Central memory CD8-positive, alpha-beta T cell (primary cell): ENCODE data around the gene MGARP.

Experiments
- ATAC-seq: fragments of 150-1000 bp; cut with Tn5 transposase; replicated peaks from 2 replicates; pipeline ENCODE4 v1.10.0; 2022; ENCODE audit warnings: mild to moderate bottlenecking, moderate FRiP score, moderate number of reproducible peaks; ENCODE audit not compliant: poor library complexity, severe bottlenecking; ENCODE audit errors: extremely low read depth
- DNase-seq, 2 donors: peaks; one replicate each; pipeline ENCODE4 v3.0.0; 2021; ENCODE audit warnings: low spot score in 2 of 2
- H3K27ac Mint-ChIP-seq: one replicate; pipeline ENCODE4 v1.8.0; 2022; ENCODE audit warnings: low read depth, mild to moderate bottlenecking, moderate library complexity, mixed read lengths
- H3K27me3 Mint-ChIP-seq: one replicate; pipeline ENCODE4 v1.8.0; 2022; ENCODE audit warnings: mixed read lengths
- H3K36me3 Mint-ChIP-seq: one replicate; pipeline ENCODE4 v1.8.0; 2022; ENCODE audit warnings: mild to moderate bottlenecking, moderate library complexity, mixed read lengths; ENCODE audit not compliant: insufficient read depth
- H3K4me1 Mint-ChIP-seq: one replicate; pipeline ENCODE4 v1.8.0; 2022; ENCODE audit warnings: mixed read lengths
- H3K4me3 Mint-ChIP-seq: one replicate; pipeline ENCODE4 v1.8.0; 2022; ENCODE audit warnings: mild to moderate bottlenecking, moderate library complexity, mixed read lengths
- H3K9me3 Mint-ChIP-seq: one replicate; pipeline ENCODE4 v1.8.0; 2022; ENCODE audit warnings: mixed read lengths

The MGARP gene

GRCh38 chr4:139253046-139253445, 27.0 kb downstream of the MGARP start:
- Mint-ChIP-seq H3K36me3 (no peaks in the 10 kb centered on the region), H3K4me1 (no peaks in the 10 kb centered on the region), H3K27ac (no peak overlapping the region), H3K9me3 (no peaks in the 10 kb centered on the region), H3K4me3 (no peak overlapping the region), H3K27me3 (no peaks in the 10 kb centered on the region)
- DNase-seq, result no peak
- no peak for ATAC-seq

- no peaks in the 10 kb centered on the region for H3K4me1 Mint-ChIP-seq
- no peak for ATAC-seq
- no peak overlapping the region for H3K4me3 Mint-ChIP-seq
- no peaks in the 10 kb centered on the region for H3K36me3 Mint-ChIP-seq
- no peak for DNase-seq
- H3K9me3 Mint-ChIP-seq, result no peaks in the 10 kb centered on the region
- H3K27ac Mint-ChIP-seq, result no peak overlapping the region
- H3K27me3 Mint-ChIP-seq, result no peaks in the 10 kb centered on the region
Measured at GRCh38 chr4:139247700-139248238, 32.3 kb downstream of the MGARP start.

GRCh38 chr4:139247241-139247640, 32.8 kb downstream of the MGARP start:
- DNase-seq, result no peak
- H3K4me1 Mint-ChIP-seq, result no peaks in the 10 kb centered on the region

GRCh38 chr4:139246166-139246565, 33.9 kb downstream of the MGARP start:
- Mint-ChIP-seq H3K36me3 (no peaks in the 10 kb centered on the region), H3K4me1 (no peaks in the 10 kb centered on the region), H3K27me3 (no peaks in the 10 kb centered on the region), H3K27ac (no peak overlapping the region), H3K9me3 (no peaks in the 10 kb centered on the region), H3K4me3 (no peak overlapping the region)
- ATAC-seq (no peak), DNase-seq (no peak)

More at GRCh38 chr4:139247241-139247640, 32.8 kb downstream of the MGARP start:
- no peak overlapping the region for H3K27ac Mint-ChIP-seq
- H3K36me3 Mint-ChIP-seq, result no peaks in the 10 kb centered on the region
- no peaks in the 10 kb centered on the region for H3K9me3 Mint-ChIP-seq
- no peak for ATAC-seq
- H3K4me3 Mint-ChIP-seq, result no peak overlapping the region
- H3K27me3 Mint-ChIP-seq, result no peaks in the 10 kb centered on the region

GRCh38 chr4:139245590-139245989, 34.4 kb downstream of the MGARP start:
- H3K9me3 Mint-ChIP-seq, result no peaks in the 10 kb centered on the region
- H3K27me3 Mint-ChIP-seq, result no peaks in the 10 kb centered on the region
- no peak overlapping the region for H3K4me3 Mint-ChIP-seq
- H3K27ac Mint-ChIP-seq, result no peak overlapping the region
- ATAC-seq (no peak), DNase-seq (no peak)
- no peaks in the 10 kb centered on the region for H3K4me1 Mint-ChIP-seq
- H3K36me3 Mint-ChIP-seq, result no peaks in the 10 kb centered on the region

GRCh38 chr4:139243448-139244365, 36.3 kb downstream of the MGARP start:
- Mint-ChIP-seq H3K4me1 (no peaks in the 10 kb centered on the region), H3K27ac (peak overlapping the region; percentile 4), H3K36me3 (no peaks in the 10 kb centered on the region), H3K27me3 (no peaks in the 10 kb centered on the region), H3K4me3 (no peak overlapping the region), H3K9me3 (no peaks in the 10 kb centered on the region)
- no peak for DNase-seq
- ATAC-seq, result no peak

- ATAC-seq, result no peak
- DNase-seq, result no peak
- Mint-ChIP-seq H3K36me3 (no peaks in the 10 kb centered on the region), H3K27me3 (no peaks in the 10 kb centered on the region), H3K4me3 (no peak overlapping the region), H3K27ac (no peak overlapping the region), H3K4me1 (no peaks in the 10 kb centered on the region), H3K9me3 (no peaks in the 10 kb centered on the region)
Measured at GRCh38 chr4:139242511-139243051, 37.4 kb downstream of the MGARP start.

GRCh38 chr4:139241784-139242151, 38.3 kb downstream of the MGARP start:
- Mint-ChIP-seq H3K27me3 (no peaks in the 10 kb centered on the region), H3K36me3 (no peaks in the 10 kb centered on the region), H3K4me3 (no peak overlapping the region), H3K4me1 (no peaks in the 10 kb centered on the region), H3K27ac (no peak overlapping the region), H3K9me3 (no peaks in the 10 kb centered on the region)
- DNase-seq (no peak), ATAC-seq (no peak)

GRCh38 chr4:139241086-139241783, 38.8 kb downstream of the MGARP start:
- ATAC-seq (no peak), DNase-seq (no peak)
- Mint-ChIP-seq H3K36me3 (no peaks in the 10 kb centered on the region), H3K27me3 (no peaks in the 10 kb centered on the region), H3K9me3 (no peaks in the 10 kb centered on the region), H3K4me3 (no peak overlapping the region), H3K4me1 (no peaks in the 10 kb centered on the region), H3K27ac (no peak overlapping the region)

- Mint-ChIP-seq H3K27me3 (no peaks in the 10 kb centered on the region), H3K27ac (no peak overlapping the region), H3K4me1 (no peaks in the 10 kb centered on the region), H3K9me3 (no peaks in the 10 kb centered on the region), H3K36me3 (no peaks in the 10 kb centered on the region), H3K4me3 (no peak overlapping the region)
- DNase-seq (no peak), ATAC-seq (no peak)
Measured at GRCh38 chr4:139239127-139239772, 40.8 kb downstream of the MGARP start.

- H3K36me3 Mint-ChIP-seq, result no peaks in the 10 kb centered on the region
- H3K27me3 Mint-ChIP-seq, result no peaks in the 10 kb centered on the region
- no peaks in the 10 kb centered on the region for H3K9me3 Mint-ChIP-seq
- no peak for DNase-seq
- no peak overlapping the region for H3K27ac Mint-ChIP-seq
- H3K4me1 Mint-ChIP-seq, result no peaks in the 10 kb centered on the region
- no peak overlapping the region for H3K4me3 Mint-ChIP-seq
- ATAC-seq, result no peak
Measured at GRCh38 chr4:139234253-139234652, 45.8 kb downstream of the MGARP start.

- no peak overlapping the region for H3K4me3 Mint-ChIP-seq
- no peaks in the 10 kb centered on the region for H3K4me1 Mint-ChIP-seq
- no peaks in the 10 kb centered on the region for H3K27me3 Mint-ChIP-seq
- no peaks in the 10 kb centered on the region for H3K36me3 Mint-ChIP-seq
- no peak for ATAC-seq
- H3K27ac Mint-ChIP-seq, result no peak overlapping the region
- H3K9me3 Mint-ChIP-seq, result no peaks in the 10 kb centered on the region
- DNase-seq, result no peak
Measured at GRCh38 chr4:139229534-139230039, 50.4 kb downstream of the MGARP start.
